ENCODE results near the gene ACSL5. TPM values are rescaled to one million over a fixed set of nuclear protein-coding genes. Genes with fewer than 3 reads are reported as not detected.

The ACSL5 gene
- total and polyA plus RNA-seq, 2 of the 8 experiments (the other 6 are each of a cell fraction or from before 2014, with no cell fraction given) = not detected

- FAIRE-seq (no peak), DNase-seq (ENCODE audit: low read depth in 1 of 2, low spot score in 2 of 2) (no peak)
- Histone ChIP-seq H4K20me1 (replicated peaks in 1 of 2; ENCODE audit: control insufficient read depth in 1 of 2, insufficient read depth in 2 of 2, low read length in 2 of 2) (no peaks in the 10 kb centered on the region), H3K18ac (ENCODE audit: extremely low read depth, low read length) (no peak overlapping the region), H3K4me2 (ENCODE audit: insufficient read depth in 1 of 2, low read depth in 2 of 2, low read length in 2 of 2) (no peak overlapping the region), H4K5ac (ENCODE audit: insufficient read length, low read depth, low read length) (no peak overlapping the region), H2BK12ac (ENCODE audit: low read depth, low read length) (no peak overlapping the region), H3K27me3 (replicated peaks in 1 of 4; ENCODE audit: control insufficient read depth in 3 of 4, extremely low read depth in 1 of 4, insufficient read depth in 3 of 4, low read length in 3 of 4) (peaks cover 0 to 3% (median under 1%) of the 10 kb centered on the region in 4 experiments; a peak in 4 of 7 replicates), H4K8ac (ENCODE audit: extremely low read depth, insufficient read depth, low read length) (no peak overlapping the region), H3K4ac (replicated peaks; ENCODE audit: insufficient read length, low read depth, low read length) (no peak overlapping the region), H2BK20ac (ENCODE audit: low read length) (no peak overlapping the region), H4K91ac (replicated peaks; ENCODE audit: insufficient read length, low read length) (no peak overlapping the region), H2BK15ac (ENCODE audit: low read length) (no peak overlapping the region), H3K23me2 (ENCODE audit: low read depth, low read length) (no peaks in the 10 kb centered on the region), H2BK5ac (ENCODE audit: low read depth, low read length) (no peak overlapping the region), H3K79me1 (ENCODE audit: low read depth, low read length) (no peaks in the 10 kb centered on the region), H3K4me3 (ENCODE audit: extremely low read depth in 1 of 4, insufficient read depth in 2 of 4, low read depth in 3 of 4, low read length in 4 of 4) (no peak overlapping the region), H3K27ac (ENCODE audit: low read depth, low read length) (no peak overlapping the region), H3K23ac (ENCODE audit: insufficient read length) (no peak overlapping the region), H3K9ac (replicated peaks in 1 of 4; ENCODE audit: extremely low read depth in 1 of 4, low read depth in 3 of 4, low read length in 3 of 4) (no peak overlapping the region), H3K56ac (replicated peaks; ENCODE audit: insufficient read length, low read depth, low read length) (no peak overlapping the region), H3K4me1 (replicated peaks in 1 of 4; ENCODE audit: control insufficient read depth in 3 of 4, insufficient read depth in 4 of 4, low read length in 3 of 4) (no peaks in the 10 kb centered on the region), H2AFZ (ENCODE audit: low read length) (no peak overlapping the region), H2BK120ac (replicated peaks; ENCODE audit: low read depth, low read length) (no peak overlapping the region), H3K79me2 (ENCODE audit: control insufficient read depth in 1 of 2, insufficient read depth in 2 of 2, low read length in 2 of 2) (no peaks in the 10 kb centered on the region), H3K9me3 (ENCODE audit: insufficient read depth in 2 of 2, low read depth in 1 of 2, low read length in 1 of 2) (no peaks in the 10 kb centered on the region), H2AK5ac (ENCODE audit: low read depth, low read length) (no peak overlapping the region), H3K14ac (ENCODE audit: insufficient read length) (no peak overlapping the region), H3K36me3 (ENCODE audit: control insufficient read depth in 2 of 4, insufficient read depth in 4 of 4, low read length in 3 of 4) (no peaks in the 10 kb centered on the region)
- ChIA-PET POLR2A (ENCODE audit: partially characterized antibody) (no interaction called here), CTCF (ENCODE audit: partially characterized antibody) (interaction anchor here (1.1 kb wide), 2 partner anchors 14 to 44 kb away, joined by 3 read pairs; partner anchors contain the start of gene ACSL5)
- 86% methylated on average over 8 of the region's 8 CpGs; no CpG with 5 or more reads in 1 of the 2 experiments for WGBS, 2 experiments (ENCODE audit: extremely low coverage in 1 of 2, insufficient coverage in 1 of 2, insufficient read length in 1 of 2, insufficient replicate concordance in 2 of 2, low coverage in 1 of 2, low lambda C conversion rate in 2 of 2, missing lambda C conversion rate in 1 of 2)
- TF ChIP-seq E2F6 (IDR thresholded peaks at IDR 0.05) (no peak), CBX8 (IDR thresholded peaks at IDR 0.05; ENCODE audit: borderline replicate concordance, low read depth, low read length) (no peak), HDAC6 (IDR thresholded peaks at IDR 0.05; ENCODE audit: low read depth, low read length) (no peak), MAX (IDR thresholded peaks at IDR 0.05) (no peak), ZNF274 (IDR thresholded peaks at IDR 0.05; ENCODE audit: borderline replicate concordance, extremely low read depth, low read length) (no peak), BACH1 (IDR thresholded peaks at IDR 0.05; ENCODE audit: low read length) (no peak), POU5F1 (IDR thresholded peaks at IDR 0.05; ENCODE audit: low read depth, low read length) (no peak), NRF1 (IDR thresholded peaks at IDR 0.05; ENCODE audit: low read depth, low read length) (no peak)
- TF ChIP-seq, protein P1, sequence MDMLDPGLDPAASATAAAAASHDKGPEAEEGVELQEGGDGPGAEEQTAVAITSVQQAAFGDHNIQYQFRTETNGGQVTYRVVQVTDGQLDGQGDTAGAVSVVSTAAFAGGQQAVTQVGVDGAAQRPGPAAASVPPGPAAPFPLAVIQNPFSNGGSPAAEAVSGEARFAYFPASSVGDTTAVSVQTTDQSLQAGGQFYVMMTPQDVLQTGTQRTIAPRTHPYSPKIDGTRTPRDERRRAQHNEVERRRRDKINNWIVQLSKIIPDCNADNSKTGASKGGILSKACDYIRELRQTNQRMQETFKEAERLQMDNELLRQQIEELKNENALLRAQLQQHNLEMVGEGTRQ (IDR thresholded peaks at IDR 0.05; ENCODE audit: low read length) = no peak
Observed at GRCh38 chr10:112359606-112360307, 14.2 kb upstream of the ACSL5 start.
